HG03280 (cell line): ENCODE results near the gene ERP44.
"Not testable (repeated sequence)": the region's sequence is repeated elsewhere in the genome, so short reads cannot be mapped to it uniquely, and the experiment has no call there.

ENCODE experiments used
- ATAC-seq: cut with Tn5 transposase; IDR thresholded peaks from one replicate; pipeline ENCODE4 v1.9.1; 2021; ENCODE audit warnings: mild to moderate bottlenecking, moderate library complexity; ENCODE audit not compliant: unreplicated experiment

Gene ERP44

GRCh38 chr9:100070104-100071041, 28.4 kb downstream of the ERP44 start:
- ATAC-seq, result no peak

- ATAC-seq, result not testable (repeated sequence)
These were observed 29.7 kb downstream of the ERP44 start for GRCh38 chr9:100069068-100069467.

GRCh38 chr9:100067990-100068389, 30.8 kb downstream of the ERP44 start:
- ATAC-seq, result not testable (repeated sequence)

GRCh38 chr9:100066539-100066938, 32.3 kb downstream of the ERP44 start:
- ATAC-seq, result no peak

GRCh38 chr9:100064872-100065581, 33.8 kb downstream of the ERP44 start:
- no peak for ATAC-seq

- no peak for ATAC-seq
These were observed 35.6 kb downstream of the ERP44 start for GRCh38 chr9:100063185-100063584.

GRCh38 chr9:100062683-100063082, 36.1 kb downstream of the ERP44 start:
- not testable (repeated sequence) for ATAC-seq

- ATAC-seq, result peak; percentile 77
These were observed 39.9 kb downstream of the ERP44 start for GRCh38 chr9:100058699-100059579.

GRCh38 chr9:100057624-100058023, 41.2 kb downstream of the ERP44 start:
- no peak for ATAC-seq

GRCh38 chr9:100056561-100056960, 42.2 kb downstream of the ERP44 start:
- no peak for ATAC-seq

GRCh38 chr9:100052375-100052774, 46.4 kb downstream of the ERP44 start:
- ATAC-seq, result no peak

GRCh38 chr9:100049551-100049950, 49.2 kb downstream of the ERP44 start:
- ATAC-seq, result no peak

GRCh38 chr9:100038472-100038871, 60.3 kb downstream of the ERP44 start:
- no peak for ATAC-seq

GRCh38 chr9:100033877-100034551, 64.8 kb downstream of the ERP44 start:
- no peak for ATAC-seq

GRCh38 chr9:100030548-100030947, 68.3 kb downstream of the ERP44 start:
- no peak for ATAC-seq

GRCh38 chr9:100029251-100029650, 69.5 kb downstream of the ERP44 start:
- ATAC-seq, result no peak

GRCh38 chr9:100028201-100028784, 70.5 kb downstream of the ERP44 start:
- peak; percentile 88 for ATAC-seq

- no peak for ATAC-seq
These were observed 71.3 kb downstream of the ERP44 start for GRCh38 chr9:100027543-100027942.

GRCh38 chr9:100021931-100022330, 76.9 kb downstream of the ERP44 start:
- no peak for ATAC-seq
